BJ (cell line): ENCODE data around the gene LDLRAP1. TPM values are rescaled to one million over a fixed set of nuclear protein-coding genes. Genes with fewer than 3 reads are reported as not detected.

Source experiments
- CTCF ChIA-PET: fragments of 350-600 bp; formaldehyde crosslinking; extraction: SDS; loops from one replicate; lab custom pipeline; 2021; ENCODE audit warnings: antibody characterized with exemption, inconsistent platforms; lab: Yijun Ruan, JAX
- POLR2A ChIA-PET: fragments of 300-600 bp; sonication (Branson Sonifier 250); formaldehyde crosslinking; extraction: SDS; loops from one replicate; lab custom pipeline; 2021; ENCODE audit warnings: antibody characterized with exemption; lab: Charles Lee
- DNase-seq: peaks from one replicate; pipeline ENCODE4 v3.0.0-alpha.2; 2011; ENCODE audit warnings: low read depth
- H3K27me3 ChIP-seq: 2 replicates; pipeline ENCODE4 v1.6.0; 2011; ENCODE audit warnings: low read length; ENCODE audit not compliant: control insufficient read depth, insufficient read depth
- H3K36me3 ChIP-seq: 2 replicates; pipeline ENCODE4 v1.5.1; 2011; ENCODE audit warnings: low read length; ENCODE audit not compliant: control insufficient read depth, insufficient read depth
- H3K4me3 ChIP-seq: 2 replicates; pipeline ENCODE4 v1.5.1; 2011; ENCODE audit warnings: low read depth, mild to moderate bottlenecking, control low read depth, low read length
- polyA plus RNA-seq: library from polyadenylated mRNA; depleted of rRNA; stranded (reverse); fragments of >200 nt; gene quantifications from 2 replicates; pipeline ENCODE4 v1.2.3, GENCODE V29; 2011
- TF ChIP-seq, protein P1 (sequence below): IDR thresholded peaks from 2 replicates; pipeline ENCODE4 v1.5.1; 2011; ENCODE audit warnings: low read depth, mild to moderate bottlenecking, control low read depth, inconsistent platforms, low read length, moderate library complexity; ENCODE audit not compliant: insufficient read depth

The LDLRAP1 gene
- polyA plus RNA-seq, 1 experiment, result 27.2 TPM

GRCh38 chr1:25513666-25514065, 29.7 kb upstream of the LDLRAP1 start:
- Histone ChIP-seq H3K36me3 (no peaks in the 10 kb centered on the region), H3K4me3 (no peak overlapping the region), H3K27me3 (peaks cover 2% of the 10 kb centered on the region; the same call in 1 of the 2 replicates)
- POLR2A ChIA-PET, result no interaction called here
- DNase-seq, result no peak
- TF ChIP-seq, protein P1, sequence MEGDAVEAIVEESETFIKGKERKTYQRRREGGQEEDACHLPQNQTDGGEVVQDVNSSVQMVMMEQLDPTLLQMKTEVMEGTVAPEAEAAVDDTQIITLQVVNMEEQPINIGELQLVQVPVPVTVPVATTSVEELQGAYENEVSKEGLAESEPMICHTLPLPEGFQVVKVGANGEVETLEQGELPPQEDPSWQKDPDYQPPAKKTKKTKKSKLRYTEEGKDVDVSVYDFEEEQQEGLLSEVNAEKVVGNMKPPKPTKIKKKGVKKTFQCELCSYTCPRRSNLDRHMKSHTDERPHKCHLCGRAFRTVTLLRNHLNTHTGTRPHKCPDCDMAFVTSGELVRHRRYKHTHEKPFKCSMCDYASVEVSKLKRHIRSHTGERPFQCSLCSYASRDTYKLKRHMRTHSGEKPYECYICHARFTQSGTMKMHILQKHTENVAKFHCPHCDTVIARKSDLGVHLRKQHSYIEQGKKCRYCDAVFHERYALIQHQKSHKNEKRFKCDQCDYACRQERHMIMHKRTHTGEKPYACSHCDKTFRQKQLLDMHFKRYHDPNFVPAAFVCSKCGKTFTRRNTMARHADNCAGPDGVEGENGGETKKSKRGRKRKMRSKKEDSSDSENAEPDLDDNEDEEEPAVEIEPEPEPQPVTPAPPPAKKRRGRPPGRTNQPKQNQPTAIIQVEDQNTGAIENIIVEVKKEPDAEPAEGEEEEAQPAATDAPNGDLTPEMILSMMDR, result no peak
- CTCF ChIA-PET, result interaction anchor here (0.7 to 1.4 kb wide), 4 partner anchors 12 to 37 kb away, joined by 3 to 4 read pairs (median 4); no protein-coding TSS in a partner anchor

- CTCF ChIA-PET, result interaction anchor here (1.0 kb wide), 1 partner anchor 27 kb away, joined by 3 read pairs; no protein-coding TSS in a partner anchor
- TF ChIP-seq, protein P1, result no peak
These were observed 28.4 kb upstream of the LDLRAP1 start for GRCh38 chr1:25515033-25515432.

DNA sequence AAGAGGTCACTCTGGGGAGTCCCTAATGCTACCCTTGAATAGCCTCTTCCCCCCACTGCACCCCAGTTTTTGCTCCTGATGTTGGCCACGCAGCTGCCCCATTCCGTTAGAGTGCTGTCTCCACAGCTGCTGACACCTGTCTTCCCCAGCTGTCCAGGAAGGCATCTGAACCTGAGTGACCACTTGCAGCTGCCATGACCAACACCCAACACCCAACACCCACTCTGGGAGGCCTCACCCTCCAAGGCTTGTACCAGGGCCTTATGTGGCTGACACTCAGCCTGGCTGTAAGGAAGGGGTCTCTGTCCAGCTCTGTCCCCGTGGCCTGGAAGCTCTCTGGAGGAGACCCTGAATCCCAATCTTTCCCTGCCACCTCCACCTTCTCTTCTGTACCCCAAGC, 26.7 kb upstream of the LDLRAP1 start:
- CTCF ChIA-PET, result interaction anchor here (0.5 to 1.0 kb wide), 3 partner anchors 113 to 258 kb away, joined by 3 read pairs; no protein-coding TSS in a partner anchor
- POLR2A ChIA-PET, result no interaction called here
- DNase-seq, result no peak

More at GRCh38 chr1:25515033-25515432, 28.4 kb upstream of the LDLRAP1 start:
- DNase-seq, result no peak
- POLR2A ChIA-PET, result no interaction called here
- Histone ChIP-seq H3K27me3 (peaks cover 2% of the 10 kb centered on the region; the same call in 1 of the 2 replicates), H3K4me3 (no peak overlapping the region), H3K36me3 (no peaks in the 10 kb centered on the region)

DNA sequence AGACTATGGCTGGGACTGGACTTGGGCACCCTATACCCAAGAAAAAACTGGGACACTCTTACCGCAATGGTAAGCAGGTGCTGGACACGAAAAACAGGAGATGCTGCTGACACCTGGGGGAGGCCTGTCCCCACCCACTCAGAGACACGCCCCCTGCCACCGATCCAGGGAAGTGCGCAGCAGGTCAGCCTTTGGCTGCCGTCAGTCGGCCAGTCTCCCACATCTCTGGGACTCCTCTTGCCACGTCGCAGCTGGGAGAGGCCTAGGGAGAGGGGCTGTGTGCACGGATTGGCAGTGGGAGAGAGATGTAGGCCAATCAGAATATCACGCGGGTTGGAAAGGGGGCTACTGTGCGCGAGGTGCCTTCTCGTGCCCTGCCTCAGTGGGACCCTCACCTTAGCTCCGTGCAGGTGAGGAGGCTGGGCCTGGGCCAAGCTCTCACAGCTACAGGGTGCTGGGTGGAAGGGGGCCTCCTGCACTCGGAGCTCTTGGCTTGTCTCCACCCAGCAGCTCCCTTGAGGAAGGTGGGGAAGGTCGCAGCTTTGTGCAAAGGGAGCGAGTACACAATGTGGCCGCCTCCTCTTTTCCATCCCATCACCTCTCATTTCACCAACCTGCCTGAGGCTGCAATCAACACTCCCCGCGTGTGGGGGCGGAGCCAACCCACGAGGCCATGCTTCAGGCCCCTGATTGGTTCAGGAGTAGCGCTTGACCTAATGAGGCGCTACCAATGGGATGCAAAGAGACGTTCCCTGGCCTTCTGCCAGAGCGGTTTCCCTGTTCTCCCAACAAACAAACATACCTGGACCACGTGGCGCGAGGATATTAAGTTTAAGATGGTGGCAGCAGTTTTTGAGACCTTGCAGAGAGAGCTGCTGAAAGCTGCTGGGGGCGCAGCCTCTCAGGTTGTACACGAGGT, 25.7 kb upstream of the LDLRAP1 start:
- Histone ChIP-seq H3K36me3 (no peaks in the 10 kb centered on the region), H3K4me3 (no peak overlapping the region), H3K27me3 (peaks cover 2% of the 10 kb centered on the region; the same call in 1 of the 2 replicates)
- TF ChIP-seq, protein P1, result no peak
- POLR2A ChIA-PET, result no interaction called here
- CTCF ChIA-PET, result interaction anchor here (0.6 to 3.7 kb wide), 5 partner anchors 13 to 127 kb away, joined by 3 to 29 read pairs (median 3); no protein-coding TSS in a partner anchor
- DNase-seq, result no peak

More for the DNA sequence above, 26.7 kb upstream of the LDLRAP1 start:
- Histone ChIP-seq H3K36me3 (no peaks in the 10 kb centered on the region), H3K4me3 (no peak overlapping the region), H3K27me3 (peaks cover 2% of the 10 kb centered on the region; the same call in 1 of the 2 replicates)
- TF ChIP-seq, protein P1, result no peak

GRCh38 chr1:25519624-25520023, 23.8 kb upstream of the LDLRAP1 start:
- TF ChIP-seq, protein P1, result no peak
- no peak for DNase-seq
- POLR2A ChIA-PET, result no interaction called here
- CTCF ChIA-PET, result interaction anchor here (0.6 to 5.2 kb wide), 8 partner anchors 9 to 280 kb away, joined by 3 to 29 read pairs (median 6); no protein-coding TSS in a partner anchor
- H3K36me3 ChIP-seq, result no peaks in the 10 kb centered on the region
- peaks cover 2% of the 10 kb centered on the region for H3K27me3 ChIP-seq
- H3K4me3 ChIP-seq, result no peak overlapping the region
